Head of caudate nucleus (tissue), 42 donors: Measurements from ENCODE around the gene KIF17.
"Not testable (repeated sequence)": the region's sequence is repeated elsewhere in the genome, so short reads cannot be mapped to it uniquely, and the experiment has no call there.

Experiments
- DNase-seq, 42 donors: peaks; one replicate each; pipeline versions ENCODE4 v3.0.0 to v3.0.0-alpha.2; 2020 to 2021; ENCODE audit warnings: mixed read lengths in 7 of 42
- intact Hi-C: fragments of 100-400 bp; cut with DNase I; formaldehyde crosslinking; loops from one replicate; pipeline ENCODE4 v1.15.0; 2022

The KIF17 gene

DNA sequence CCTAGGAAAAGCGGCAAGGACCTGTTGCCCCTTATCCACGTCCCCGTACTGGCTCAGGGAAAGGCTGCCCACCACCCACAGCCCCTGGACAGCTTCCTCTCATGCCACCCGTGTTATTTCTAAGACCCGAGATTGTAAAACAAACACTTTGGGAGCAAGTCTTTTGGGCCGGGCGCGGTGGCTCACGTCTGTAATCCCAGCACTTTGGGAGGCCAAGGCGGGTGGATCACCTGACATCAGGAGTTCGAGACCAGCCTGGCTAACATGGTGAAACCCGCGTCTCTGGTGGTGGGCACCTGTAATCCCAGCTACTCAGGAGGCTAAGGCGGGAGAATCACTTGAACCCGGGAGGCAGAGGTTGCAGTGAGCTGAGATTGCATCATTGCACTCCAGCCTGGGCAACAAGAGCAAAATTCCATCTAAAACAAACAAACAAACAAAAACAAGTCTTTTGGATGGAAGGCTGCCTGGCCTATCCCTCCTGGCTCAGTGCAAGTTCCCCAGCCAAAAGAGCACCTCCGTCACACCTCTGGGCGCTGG, 606 bp upstream of the KIF17 start:
- peak in 1 of 42 donors; percentile 4 for DNase-seq
- intact Hi-C loops = not testable (repeated sequence)

DNA sequence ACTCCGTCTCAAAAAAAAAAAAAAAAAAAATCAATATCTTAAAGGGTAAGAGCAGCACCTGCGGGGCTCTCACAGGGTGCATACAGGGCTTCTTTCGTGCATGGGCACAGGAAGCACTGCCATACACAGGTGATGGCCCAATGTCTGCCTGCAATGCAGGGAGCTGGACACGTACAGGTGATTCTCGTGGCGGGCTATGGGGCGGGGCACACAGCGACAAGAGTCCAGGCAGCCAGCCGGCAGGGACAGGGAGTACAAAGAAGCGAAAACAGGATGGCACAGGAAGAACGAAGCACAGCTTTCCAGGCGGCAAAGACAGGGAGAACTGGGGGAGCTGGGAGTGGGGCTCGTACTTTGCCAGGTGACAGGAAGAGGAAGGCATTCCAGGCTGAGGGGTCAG, 1.6 kb downstream of the KIF17 start:
- intact Hi-C loops = no loop called here
- no peak for DNase-seq

DNA sequence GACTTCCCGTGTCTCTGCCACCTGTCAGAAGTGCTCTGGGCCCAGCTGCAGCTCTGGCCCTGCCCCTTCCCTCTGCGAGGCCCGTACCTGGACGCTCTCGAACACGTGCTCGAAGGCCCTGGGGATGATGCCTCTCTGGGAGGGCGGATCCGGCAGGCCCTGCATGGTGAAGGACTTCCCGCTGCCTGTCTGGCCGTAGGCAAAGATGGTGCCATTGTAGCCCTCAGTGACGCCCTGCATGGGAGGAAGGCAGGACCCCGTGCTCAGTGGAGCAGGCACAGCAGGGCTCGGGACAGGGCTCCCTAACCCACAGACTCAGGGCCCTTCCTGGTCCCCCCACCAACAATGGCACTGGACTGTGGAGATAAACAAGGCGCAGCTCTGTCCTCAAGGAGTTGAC, 2.4 kb downstream of the KIF17 start:
- no peak for DNase-seq
- intact Hi-C loops = no loop called here

DNA sequence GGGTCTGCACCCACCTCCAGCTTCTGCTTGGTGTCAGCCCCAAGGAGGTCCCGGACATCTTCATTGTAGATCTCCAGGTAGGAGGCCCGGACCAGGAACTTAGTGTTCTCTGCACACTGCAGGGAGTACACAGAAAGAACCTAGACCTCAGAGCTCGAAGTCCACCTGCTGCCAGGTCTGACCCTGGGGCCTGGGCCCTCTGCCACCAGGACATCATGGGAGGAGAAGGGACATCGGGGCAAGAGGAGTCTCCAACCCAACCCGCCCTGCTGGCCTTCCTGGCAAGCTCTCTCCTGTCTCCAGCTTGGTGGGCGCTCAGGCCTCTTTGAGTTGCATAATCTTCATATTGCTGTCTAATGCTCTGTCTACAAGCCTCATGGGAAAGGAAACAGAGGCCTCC, 4.4 kb downstream of the KIF17 start:
- intact Hi-C loops = no loop called here
- DNase-seq = no peak

DNA sequence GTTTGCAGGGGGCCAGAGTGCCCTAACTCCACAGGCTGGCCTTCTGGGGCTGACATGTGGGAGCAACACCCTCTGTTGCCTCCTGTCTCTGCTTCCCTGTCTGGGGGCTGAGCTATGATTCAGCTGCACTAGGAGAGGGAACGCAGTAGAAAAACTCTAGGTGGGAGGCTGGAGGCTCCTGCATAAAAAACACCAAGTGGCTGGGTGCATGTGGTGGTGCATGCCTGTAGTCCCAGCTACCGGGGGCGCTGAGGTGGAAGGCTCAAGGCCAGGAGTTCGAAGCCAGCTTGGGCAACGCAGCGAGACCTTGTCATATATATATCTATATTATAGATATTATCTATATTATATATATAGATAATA, 5.6 kb downstream of the KIF17 start:
- intact Hi-C loops = no loop called here
- peak in 40 of 42 donors; percentile 35 to 93 (median 67) for DNase-seq

DNA sequence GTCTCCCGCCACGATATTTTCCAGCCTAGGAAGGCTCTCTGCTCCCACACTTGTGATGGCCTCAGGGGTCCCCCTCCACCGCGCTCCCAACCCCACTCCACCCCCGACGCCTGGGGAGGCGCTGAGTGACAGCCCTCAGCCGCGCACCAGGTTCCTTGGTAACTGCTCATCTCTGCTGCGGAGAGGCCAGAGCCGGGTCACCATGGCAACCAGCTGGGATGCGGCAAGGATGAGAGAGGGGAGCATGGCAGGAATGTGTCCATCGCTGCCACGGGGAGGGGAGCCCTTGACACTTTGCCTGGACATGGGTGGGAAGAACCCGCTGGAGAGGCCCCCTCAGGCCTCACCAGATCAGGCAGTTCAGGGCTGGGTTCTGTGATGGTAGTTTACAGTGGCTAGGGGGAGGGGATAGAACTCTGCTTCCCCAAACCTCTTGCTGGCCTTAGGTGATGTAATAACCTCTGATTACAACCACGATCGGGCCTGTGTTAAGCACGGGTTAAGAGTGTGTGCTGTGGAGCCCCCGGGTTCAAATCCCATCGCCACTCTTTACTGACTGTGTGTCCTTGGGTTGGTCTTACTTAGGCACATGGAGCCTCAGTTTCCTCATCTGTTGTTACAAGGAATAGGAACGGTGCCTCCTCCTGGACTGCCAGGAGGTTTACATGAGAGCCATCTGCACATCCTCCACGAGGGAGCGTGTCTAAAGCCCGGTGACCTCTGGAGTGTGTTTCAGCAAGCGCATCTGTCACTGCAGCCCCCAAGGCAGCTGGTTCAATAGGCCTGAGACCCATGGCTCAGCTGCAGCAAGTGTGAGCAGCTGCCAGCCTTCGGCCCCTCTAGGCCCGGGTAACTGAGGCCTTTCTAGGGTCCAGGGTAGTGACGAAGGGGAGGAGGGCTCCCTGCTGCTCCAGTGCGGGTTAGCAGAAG, 6.3 kb downstream of the KIF17 start:
- intact Hi-C loops = no loop called here
- DNase-seq = peak; percentile 49 to 94 (median 80)

DNA sequence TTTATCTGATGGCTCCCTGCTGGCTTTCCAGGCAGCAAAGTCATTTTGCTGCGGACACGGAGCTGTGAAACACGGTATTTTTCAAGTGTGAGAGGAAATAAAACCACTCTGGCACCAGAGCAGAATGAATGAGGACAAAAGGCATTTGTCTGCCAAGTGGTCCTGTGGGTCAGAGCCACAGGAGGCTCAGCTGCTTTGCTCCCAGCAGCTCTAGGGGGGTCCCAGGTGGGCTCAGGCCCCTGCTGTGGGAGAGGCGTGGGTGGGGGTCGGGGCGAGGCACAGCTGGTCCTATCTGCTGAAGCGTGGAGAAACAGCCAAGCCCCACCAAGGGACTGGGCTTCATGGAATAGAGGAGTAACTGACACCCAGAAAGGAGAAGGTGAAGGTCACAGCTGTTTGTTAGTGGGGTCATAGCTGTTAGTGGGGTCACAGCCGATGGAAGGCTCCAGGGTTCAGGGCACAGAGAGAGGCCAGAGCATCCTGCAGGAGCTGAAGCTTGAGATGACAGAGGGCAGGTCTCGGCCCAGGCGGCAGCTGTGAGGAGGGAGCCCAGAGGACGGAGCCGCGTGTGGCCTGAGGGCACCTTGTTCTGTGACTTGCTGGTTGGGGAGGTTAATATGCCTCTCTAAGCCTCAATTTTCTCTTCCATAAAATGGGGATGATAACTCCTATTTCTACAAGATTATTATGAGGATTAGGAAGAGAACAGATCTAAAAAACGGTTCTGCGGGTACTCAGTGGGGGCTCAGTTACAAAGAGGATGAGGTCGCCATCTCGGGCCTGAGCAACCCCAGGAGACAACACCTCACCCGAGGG, 7.1 kb downstream of the KIF17 start:
- intact Hi-C loops = no loop called here
- no peak for DNase-seq

DNA sequence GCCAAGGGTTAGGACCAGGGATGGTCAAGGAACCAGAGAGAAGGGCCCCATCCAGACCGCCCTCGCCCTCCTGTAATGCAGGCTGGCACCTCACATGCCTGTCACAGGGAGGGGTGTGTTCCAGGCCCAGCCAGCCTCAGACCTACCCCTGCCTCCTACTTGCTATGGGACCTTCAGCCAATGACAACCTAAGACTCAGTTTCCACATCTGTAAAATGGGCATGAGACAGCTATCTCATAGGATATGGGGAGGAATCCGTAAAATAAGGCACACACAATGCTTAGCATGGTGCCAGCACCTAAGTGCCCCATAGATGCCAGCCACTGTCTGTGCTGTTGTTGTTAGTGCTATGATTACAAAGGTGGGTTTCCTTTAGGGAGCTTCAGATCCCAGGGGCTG, 7.9 kb downstream of the KIF17 start:
- intact Hi-C loops = no loop called here
- no peak for DNase-seq

DNA sequence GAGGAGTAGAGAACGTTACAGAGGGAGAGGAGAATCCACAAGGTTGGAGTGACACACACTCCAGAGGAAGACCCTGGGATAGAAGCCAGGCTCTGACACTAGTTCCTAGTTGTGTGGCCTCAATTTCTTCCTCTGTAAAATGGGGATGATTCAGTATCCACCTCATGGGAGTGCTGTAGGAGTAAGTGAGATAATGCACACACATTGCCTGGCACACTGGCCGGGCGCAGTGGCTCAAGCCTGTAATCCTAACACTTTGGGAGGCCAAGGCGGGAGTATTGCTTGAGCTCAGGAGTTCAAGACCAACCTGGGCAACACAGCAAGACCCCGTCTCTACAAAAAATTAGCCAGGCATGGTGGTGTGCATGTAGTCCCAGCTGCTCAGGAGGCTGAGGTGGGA, 8.9 kb downstream of the KIF17 start:
- DNase-seq = no peak
- intact Hi-C loops = no loop called here

DNA sequence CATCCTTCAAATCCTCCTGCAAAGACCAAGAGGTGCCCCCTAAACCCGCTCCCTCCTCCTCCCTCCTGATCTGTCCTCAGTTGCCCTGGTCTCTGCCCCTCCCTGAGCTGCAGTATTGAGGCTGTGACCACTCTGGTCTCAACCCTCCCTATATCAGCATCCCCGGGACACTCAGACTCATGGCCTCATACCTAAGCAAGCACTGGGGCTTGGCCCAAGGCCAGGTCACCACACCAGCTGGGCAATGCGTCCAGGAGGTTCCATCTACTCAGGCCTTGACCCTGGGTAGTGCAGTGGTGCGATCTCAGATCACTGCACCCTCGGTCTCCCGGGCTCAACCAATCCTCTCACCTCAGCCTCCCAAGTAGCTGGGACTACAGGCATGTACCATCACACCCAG, 9.8 kb downstream of the KIF17 start:
- no peak for DNase-seq
- intact Hi-C loops = no loop called here

DNA sequence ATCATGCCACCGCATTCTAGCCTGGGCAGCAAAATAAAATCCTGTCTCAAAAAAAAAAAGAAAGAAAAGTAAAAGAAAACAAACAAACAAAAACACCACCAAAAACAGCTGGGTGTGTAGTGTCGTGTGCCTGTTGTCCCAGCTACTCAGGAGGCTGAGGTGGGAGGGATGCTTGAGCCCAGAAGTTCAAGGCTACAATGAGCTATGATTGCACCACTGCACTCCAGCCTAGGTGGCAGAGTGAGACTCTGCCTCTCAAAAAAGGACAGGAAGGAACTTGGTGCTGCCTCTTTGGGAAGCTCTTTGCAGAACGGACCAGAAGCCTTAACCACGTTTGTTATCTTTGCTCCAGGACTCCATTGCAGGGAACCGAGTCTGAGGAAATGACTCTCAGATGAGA, 11.0 kb downstream of the KIF17 start:
- intact Hi-C loops = no loop called here
- DNase-seq = no peak

DNA sequence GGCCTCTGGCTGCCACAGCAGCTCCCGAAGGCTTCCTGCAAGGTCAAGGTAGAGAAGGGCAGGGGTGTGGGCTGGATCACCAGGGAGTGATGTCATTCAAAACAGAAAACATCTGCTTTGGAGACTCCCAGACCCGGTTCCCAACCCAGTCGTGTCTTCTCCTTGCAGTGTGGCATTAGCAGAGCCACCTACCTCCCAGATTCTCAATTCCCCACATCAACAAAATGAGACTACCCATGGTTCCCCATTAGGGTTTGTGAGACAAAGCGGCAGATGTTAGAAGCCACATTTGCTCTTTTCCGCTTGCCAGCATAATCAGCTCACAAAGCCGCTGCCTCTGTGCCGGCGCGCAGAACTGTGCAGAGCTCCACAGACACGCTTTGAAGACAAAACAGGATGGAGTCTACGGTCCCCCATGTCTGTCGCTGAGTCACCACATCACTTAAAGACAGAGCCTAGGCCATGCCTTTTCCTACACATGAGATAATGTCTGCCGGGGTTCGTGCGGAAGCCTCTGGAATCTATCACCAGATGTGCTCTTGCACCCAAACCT, 12.5 kb downstream of the KIF17 start:
- intact Hi-C loops = no loop called here
- DNase-seq = peak in 8 of 42 donors; percentile 22 to 61 (median 48)

DNA sequence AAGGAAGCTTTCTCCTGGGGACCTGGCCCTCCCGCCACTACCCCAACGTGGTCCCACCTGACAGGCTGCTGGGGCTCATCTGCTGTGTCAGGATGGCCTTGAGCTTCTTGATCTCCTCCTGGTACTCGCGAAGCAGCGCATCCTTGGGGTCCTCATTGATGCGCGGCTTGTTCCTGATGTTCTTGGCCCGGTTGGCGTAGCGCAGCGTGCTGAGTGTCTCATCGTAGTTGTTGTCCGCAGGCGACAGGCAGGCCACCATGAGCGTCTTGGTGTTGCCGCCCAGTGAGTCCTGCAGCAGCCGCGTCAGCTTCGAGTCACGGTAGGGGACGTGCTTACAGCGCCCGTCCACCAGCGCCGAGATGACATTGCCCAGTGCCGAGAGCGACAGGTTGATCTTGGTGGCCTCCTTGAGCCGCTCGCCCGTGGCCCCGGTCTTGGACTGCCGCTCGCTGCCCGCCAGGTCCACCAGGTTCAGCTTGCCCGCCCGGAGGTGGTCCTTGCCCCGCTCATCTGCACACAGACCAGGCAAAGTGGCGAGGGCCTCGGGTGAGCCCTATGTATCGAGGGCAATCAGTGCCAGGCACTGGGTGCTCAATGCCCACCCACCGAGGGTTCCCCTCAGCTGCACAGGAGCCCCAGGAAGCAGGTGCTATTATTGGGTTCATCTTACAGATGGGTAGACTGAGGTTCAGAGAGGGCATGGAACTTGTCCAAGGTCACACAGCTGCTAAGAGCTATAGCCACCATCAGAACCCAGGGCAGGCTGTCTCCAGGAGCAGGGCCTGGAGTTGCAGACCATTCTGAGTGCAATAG, 13.2 kb downstream of the KIF17 start:
- intact Hi-C loops = no loop called here
- no peak for DNase-seq

DNA sequence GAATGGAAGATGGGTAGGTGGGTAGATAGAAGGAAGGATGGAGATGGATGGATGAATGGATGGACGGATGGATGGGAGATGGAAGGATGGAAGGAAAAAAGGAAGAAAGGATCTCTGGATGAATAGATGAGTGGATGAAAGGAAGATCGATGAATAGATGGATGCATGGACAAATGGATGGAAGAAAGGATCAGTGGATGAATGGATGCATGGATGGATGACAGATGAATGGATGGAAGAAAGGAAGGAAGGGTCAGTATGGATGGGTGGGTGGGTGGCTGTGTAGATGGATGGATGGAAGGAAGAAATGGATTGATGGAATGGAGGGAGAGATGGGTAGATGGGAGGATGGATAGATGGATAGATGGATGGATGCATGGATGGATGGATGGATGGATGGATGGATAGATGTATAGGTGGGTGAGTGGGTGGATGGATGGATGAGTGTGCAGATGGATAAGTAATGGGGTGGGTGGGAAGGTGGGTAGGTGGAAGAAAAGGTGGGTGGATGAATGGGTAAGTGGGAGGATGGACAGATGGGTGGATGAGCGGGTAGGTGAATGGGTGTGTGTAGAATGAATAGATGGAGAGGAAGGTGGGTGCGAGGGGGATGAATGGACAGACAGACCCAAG, 14.6 kb downstream of the KIF17 start:
- DNase-seq = no peak
- intact Hi-C loops = no loop called here

DNA sequence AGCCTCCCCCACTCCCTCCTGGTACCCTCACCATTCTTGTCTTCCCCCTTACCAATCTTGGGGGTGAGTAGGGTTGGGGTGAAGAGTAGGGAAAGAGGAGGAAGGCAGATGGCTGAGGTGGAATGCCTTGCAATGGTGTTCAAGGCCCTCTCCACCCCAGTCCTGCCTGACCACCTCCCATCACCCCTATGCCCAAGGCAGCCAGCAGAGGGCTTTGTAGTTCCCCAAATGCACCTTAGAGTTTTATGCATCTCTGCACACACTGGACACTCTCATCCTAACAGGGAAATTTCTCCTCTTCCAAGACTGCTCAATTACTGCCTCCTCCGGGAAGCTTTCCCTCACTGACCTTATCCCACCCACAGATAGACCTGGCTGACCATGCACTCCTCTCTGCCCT, 15.4 kb downstream of the KIF17 start:
- intact Hi-C loops = no loop called here

DNA sequence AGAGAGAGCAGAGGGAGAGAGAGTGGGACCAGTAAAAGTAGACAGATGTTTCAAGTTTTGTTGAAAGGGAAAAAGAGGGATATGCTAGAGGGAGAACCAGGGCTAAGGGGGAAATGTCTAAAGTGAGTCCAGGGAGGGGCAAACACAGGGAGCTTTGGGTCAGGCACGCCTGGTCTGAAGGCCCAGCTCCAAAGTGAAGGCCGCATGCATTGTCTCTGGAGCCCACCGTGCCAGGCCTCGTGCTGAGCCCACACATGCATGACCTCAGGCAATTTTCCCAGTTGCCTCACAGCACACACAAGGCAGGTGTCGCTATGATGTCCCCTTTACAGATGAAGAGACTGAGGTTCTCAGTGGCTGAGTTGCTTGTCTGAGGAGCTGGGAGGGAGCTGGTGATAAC, 16.0 kb downstream of the KIF17 start:
- intact Hi-C loops = no loop called here
- DNase-seq = no peak

More for the DNA sequence above, 15.4 kb downstream of the KIF17 start:
- no peak for DNase-seq

DNA sequence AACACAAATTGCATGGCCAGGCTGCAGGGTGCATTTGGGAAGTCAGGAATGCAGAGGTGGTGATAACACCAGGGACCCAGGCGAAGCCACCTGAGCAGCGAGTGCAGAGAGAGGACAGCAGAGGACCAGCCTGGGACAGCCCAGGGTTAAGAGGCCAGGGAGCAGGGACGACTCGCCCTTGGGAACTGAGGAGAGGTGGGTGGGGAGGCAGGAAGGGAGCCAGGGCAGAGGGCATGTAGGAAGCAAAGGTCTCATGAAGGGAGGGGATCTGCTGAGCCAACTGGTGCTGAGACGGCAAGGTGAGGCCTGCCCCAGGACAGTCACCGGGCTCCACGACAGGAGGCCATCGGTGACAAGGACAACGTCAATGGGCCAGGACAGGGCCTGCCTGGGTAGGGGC, 16.4 kb downstream of the KIF17 start:
- DNase-seq = no peak
- intact Hi-C loops = no loop called here

DNA sequence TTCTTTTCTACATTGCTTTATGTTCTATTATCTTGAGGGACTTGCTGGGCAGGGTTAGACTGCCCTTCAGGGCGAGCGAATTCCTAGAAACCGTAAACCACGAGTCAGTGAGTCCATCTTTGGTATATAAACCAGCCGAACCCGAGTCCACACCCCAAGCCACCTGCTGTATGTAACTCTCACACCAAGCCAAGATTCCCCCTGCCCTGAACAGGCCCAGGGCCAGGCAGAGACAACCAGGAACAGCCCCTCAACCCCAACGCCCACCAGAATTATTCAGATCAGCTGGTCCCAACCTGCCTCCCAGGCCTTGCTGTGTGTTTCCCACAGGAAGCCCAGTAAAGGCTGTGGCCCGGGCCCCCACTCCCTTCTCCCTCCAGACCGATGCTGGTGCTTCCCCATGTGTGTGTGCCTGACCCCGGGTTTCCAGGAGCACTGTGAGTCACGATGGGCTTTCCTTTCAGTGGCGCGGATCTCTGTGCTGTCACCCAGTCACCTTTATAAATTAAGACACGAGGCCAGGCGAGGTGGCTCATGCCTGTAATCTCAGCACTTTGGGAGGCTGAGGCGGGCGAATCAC, 17.1 kb downstream of the KIF17 start:
- intact Hi-C loops = no loop called here
- DNase-seq = peak in 1 of 42 donors; percentile 1
